Omental fat pad (tissue), 4 donors: Measurements from ENCODE around the gene FOLR1. TPM values are rescaled to one million over a fixed set of nuclear protein-coding genes. Genes with fewer than 3 reads are reported as not detected.

Experiments used
- ATAC-seq: fragments of 150-250 bp; one replicate; pipeline ENCODE4 v1.9.1; 2016; ENCODE audit warnings: mild to moderate bottlenecking, moderate library complexity; ENCODE audit not compliant: low FRiP score
- DNase-seq: peaks from one replicate; pipeline ENCODE4 v3.0.0-alpha.2; 2019; ENCODE audit warnings: low spot score
- CTCF ChIP-seq, 3 donors: fragments of 450-650 bp; IDR thresholded peaks; one replicate each; pipeline ENCODE4 v1.5.1; 2016 to 2017; ENCODE audit warnings: antibody characterized with exemption in 3 of 3, mild to moderate bottlenecking in 3 of 3, moderate library complexity in 2 of 3
- total RNA-seq, 4 donors: library from RNA; depleted of rRNA; stranded (reverse); fragments of >200 nt; gene quantifications; one replicate each; pipeline ENCODE4 v1.1.0, GENCODE V29; 2016

Gene FOLR1
- total RNA-seq, 4 donors from 2014 or later, result not detected

GRCh38 chr11:72209101-72209500 is 17.2 kb downstream of the FOLR1 start:
- no peak for ATAC-seq
- DNase-seq, result no peak

GRCh38 chr11:72216638-72217037 is 24.7 kb downstream of the FOLR1 start, which contains the start of gene FOLR2:
Gene FOLR2, plus strand, starts transcription at chr11:72216794. Its CDS starts 1,791 bp downstream, at chr11:72218585.
- no peak for TF ChIP-seq CTCF (IDR thresholded peaks at IDR 0.05)
- DNase-seq, result no peak
- ATAC-seq, result no peak

More at GRCh38 chr11:72209101-72209500, 17.2 kb downstream of the FOLR1 start:
- no peak for TF ChIP-seq CTCF (IDR thresholded peaks at IDR 0.05)

GRCh38 chr11:72217841-72218240 is 25.9 kb downstream of the FOLR1 start:
- TF ChIP-seq CTCF (IDR thresholded peaks at IDR 0.05), result no peak
- DNase-seq (no peak), ATAC-seq (no peak)

GRCh38 chr11:72218251-72218745 is 26.4 kb downstream of the FOLR1 start:
- no peak for DNase-seq
- no peak for TF ChIP-seq CTCF (IDR thresholded peaks at IDR 0.05)
- ATAC-seq, result no peak

GRCh38 chr11:72220696-72221363 is 28.9 kb downstream of the FOLR1 start:
- no peak for TF ChIP-seq CTCF (IDR thresholded peaks at IDR 0.05)
- ATAC-seq, result no peak
- no peak for DNase-seq

- no peak for ATAC-seq
Measured at GRCh38 chr11:72221386-72222075, 29.6 kb downstream of the FOLR1 start.

More at GRCh38 chr11:72221386-72222075, 29.6 kb downstream of the FOLR1 start:
- DNase-seq, result no peak
- no peak for TF ChIP-seq CTCF (IDR thresholded peaks at IDR 0.05)
